K562 (cell line): ENCODE measurements around the gene LTBP1. TPM values are rescaled to one million over a fixed set of nuclear protein-coding genes. Genes with fewer than 3 reads are reported as not detected.

ENCODE experiments used
- ATAC-seq: fragments of 200-7000 bp; cut with Tn5 transposase; 3 replicates; pipeline ENCODE4 v1.9.1; 2020; ENCODE audit warnings: moderate library complexity
- BruUV-seq: library from RNA; stranded (reverse); fragments of 400-500 nt; replicated peaks from 2 replicates; lab custom pipeline; 2021; lab: Mats Ljungman, UMichigan
- CTCF ChIA-PET: fragments of 300-600 bp; formaldehyde crosslinking; extraction: SDS; loops from one replicate; lab custom pipeline; 2021; ENCODE audit warnings: low intra/inter-chr PET ratio; lab: Yijun Ruan, JAX
- POLR2A ChIA-PET: fragments of 300-600, 350-650 bp; sonication (Branson Sonifier 250); formaldehyde crosslinking; extraction: SDS; loops from one replicate; lab custom pipeline; 2021; ENCODE audit warnings: antibody characterized with exemption, inconsistent platforms; lab: Yijun Ruan, JAX
- DNase-seq, 4 experiments: peaks; one replicate each; pipeline versions ENCODE4 v3.0.0 to v3.0.0-alpha.2; 2011 to 2018; ENCODE audit warnings: low spot score in 3 of 4, mixed read lengths in 3 of 4; ENCODE audit errors: extremely low read depth in 1 of 4
- FAIRE-seq: peaks from 2 replicates; lab custom pipeline; 2011; peaks lifted over from hg19 to GRCh38; lab: Jason Lieb, UNC
- H2AFZ ChIP-seq: 2 replicates; pipeline ENCODE4 v1.6.0; 2011; ENCODE audit warnings: low read depth, low read length, control low read depth, inconsistent platforms
- H3K27ac ChIP-seq: fragments of 200-600 bp; 3 replicates; pipeline ENCODE4 v1.8.0; 2011; ENCODE audit warnings: low read depth, mild to moderate bottlenecking, control low read depth, inconsistent platforms, low read length, moderate library complexity, mixed read lengths; ENCODE audit errors: extremely low read depth
- H3K27me3 ChIP-seq, 2 experiments: fragments of 300-600 bp in 1 of 2; 2 replicates in 1 of 2; 3 replicates in 1 of 2; pipeline versions ENCODE4 v1.6.0 to v1.8.0; 2011; ENCODE audit warnings: inconsistent platforms in 2 of 2, low read length in 2 of 2, mild to moderate bottlenecking in 1 of 2, mixed read lengths in 1 of 2, moderate library complexity in 1 of 2; ENCODE audit not compliant: control insufficient read depth in 2 of 2, insufficient read depth in 2 of 2
- H3K36me3 ChIP-seq: fragments of 300-600 bp; 3 replicates; pipeline ENCODE4 v1.8.0; 2011; ENCODE audit warnings: mild to moderate bottlenecking, low read length, inconsistent platforms; ENCODE audit not compliant: control insufficient read depth, insufficient read depth
- H3K4me1 ChIP-seq, 2 experiments: fragments of 200-600 bp in 1 of 2; replicated peaks in 1 of 2; 2 replicates in 1 of 2; 3 replicates in 1 of 2; pipeline versions ENCODE4 v1.5.1 to v1.8.0; 2011; ENCODE audit warnings: inconsistent platforms in 2 of 2, low read length in 2 of 2, mild to moderate bottlenecking in 1 of 2, mixed read lengths in 1 of 2, moderate library complexity in 1 of 2; ENCODE audit not compliant: control insufficient read depth in 2 of 2, insufficient read depth in 2 of 2
- H3K4me2 ChIP-seq: 2 replicates; pipeline ENCODE4 v1.6.1; 2011; ENCODE audit warnings: low read length, control low read depth, inconsistent platforms, mixed read lengths; ENCODE audit not compliant: insufficient read depth
- H3K4me3 ChIP-seq: fragments of 200-600 bp; sonication (generic), shearing (Covaris generic); 2 replicates; pipeline ENCODE4 v1.5.1; 2016; ENCODE audit warnings: control low read depth, inconsistent platforms
- H3K79me2 ChIP-seq: fragments of 200-600 bp; 3 replicates; pipeline ENCODE4 v1.8.0; 2011; ENCODE audit warnings: low read length, inconsistent platforms; ENCODE audit not compliant: control insufficient read depth, insufficient read depth
- H3K9ac ChIP-seq, 2 experiments: 2 replicates each; pipeline versions ENCODE4 v1.6.0 to v1.6.1; 2011; ENCODE audit warnings: low read depth in 2 of 2, low read length in 2 of 2, control low read depth in 1 of 2, inconsistent platforms in 1 of 2, mild to moderate bottlenecking in 1 of 2, mixed read lengths in 1 of 2; ENCODE audit not compliant: insufficient read depth in 1 of 2
- H3K9me1 ChIP-seq: one replicate; pipeline ENCODE4 v1.6.0; 2011; ENCODE audit warnings: inconsistent platforms, mild to moderate bottlenecking, low read length, moderate library complexity; ENCODE audit not compliant: control insufficient read depth, insufficient read depth
- H3K9me3 ChIP-seq: replicated peaks from 2 replicates; pipeline ENCODE4 v1.5.1; 2011; ENCODE audit warnings: low read depth, low read length, inconsistent platforms; ENCODE audit not compliant: control insufficient read depth, insufficient read depth
- H4K20me1 ChIP-seq: replicated peaks from 2 replicates; pipeline ENCODE4 v1.6.1; 2011; ENCODE audit warnings: low read length, inconsistent platforms, mixed read lengths; ENCODE audit not compliant: control insufficient read depth, insufficient read depth
- CXXC5 ChIP-seq: fragments of 250-450 bp; sonication (Bioruptor Pico); IDR thresholded peaks from 2 replicates; pipeline ENCODE4 v1.8.0; 2022; ENCODE audit warnings: inconsistent platforms, mild to moderate bottlenecking, moderate library complexity
- DPF2 ChIP-seq: fragments of 450-650 bp; IDR thresholded peaks from 2 replicates; pipeline ENCODE4 v1.6.1; 2016
- EP300 ChIP-seq: IDR thresholded peaks from 2 replicates; pipeline ENCODE4 v1.6.1; 2012; ENCODE audit warnings: low read length, improper control_type of control experiment
- EP400 ChIP-seq: fragments of 450-650 bp; IDR thresholded peaks from 2 replicates; pipeline ENCODE4 v1.6.1; 2017; ENCODE audit warnings: antibody characterized with exemption, mild to moderate bottlenecking, moderate library complexity
- FOSL1 ChIP-seq: fragments of 200-800 bp; sonication (Bioruptor generic); conservative IDR thresholded peaks from 2 replicates; pipeline ENCODE4 v1.6.1; 2016; ENCODE audit warnings: missing genetic modification characterization, missing compliant biosample characterization
- HDAC6 ChIP-seq: IDR thresholded peaks from 2 replicates; pipeline ENCODE4 v1.6.1; 2012; ENCODE audit warnings: low read depth, mild to moderate bottlenecking, control low read depth, inconsistent platforms, low read length, moderate library complexity
- KDM5B ChIP-seq: fragments of 200-600 bp; sonication (generic); IDR thresholded peaks from 2 replicates; pipeline ENCODE4 v1.6.1; 2012; ENCODE audit warnings: low read depth, mild to moderate bottlenecking, moderate library complexity, low read length, control low read depth, inconsistent platforms; ENCODE audit not compliant: insufficient replicate concordance
- MEIS2 ChIP-seq: fragments of 450-650 bp; IDR thresholded peaks from 2 replicates; pipeline ENCODE4 v1.6.1; 2014; ENCODE audit warnings: mild to moderate bottlenecking; ENCODE audit not compliant: partially characterized antibody
- NFXL1 ChIP-seq: fragments of 450-650 bp; formaldehyde crosslinking; IDR thresholded peaks from 2 replicates; pipeline ENCODE4 v1.4.0; 2021; ENCODE audit warnings: mild to moderate bottlenecking
- SETDB1 ChIP-seq: IDR thresholded peaks from one replicate; pipeline ENCODE4 v1.6.1; 2012; ENCODE audit warnings: low read length, control low read depth, inconsistent platforms
- TCF7 ChIP-seq: sonication (generic); IDR thresholded peaks from 2 replicates; pipeline ENCODE4 v1.6.1; 2016; ENCODE audit warnings: antibody characterized with exemption, borderline replicate concordance
- ZNF561 ChIP-seq: fragments of 450-650 bp; formaldehyde crosslinking; conservative IDR thresholded peaks from 2 replicates; pipeline ENCODE4 v1.4.0; 2020; ENCODE audit warnings: mild to moderate bottlenecking, moderate library complexity
- WGBS: fragments of 100-300 bp; shearing (Covaris generic); methylation state at CpG from one replicate; pipeline ENCODE4 v1.1.6; 2016; ENCODE audit warnings: low coverage, mixed read lengths; ENCODE audit not compliant: insufficient coverage; ENCODE audit errors: missing lambda C conversion rate; 5-methylcytosine and 5-hydroxymethylcytosine counted together
- in situ Hi-C: fragments of 300-500 bp; cut with MboI; formaldehyde crosslinking; loops from 4 replicates; pipeline ENCODE4 v1.15.0; 2018; ENCODE audit warnings: inconsistent platforms, mixed read lengths
- intact Hi-C: fragments of 100-400 bp; cut with micrococcal nuclease; formaldehyde crosslinking; loops from 2 replicates; pipeline ENCODE4 v1.14.2; 2022
- polyA plus RNA-seq, 8 experiments: library from polyadenylated mRNA; depleted of rRNA in 4 of 8; stranded (reverse) in 5 of 8; unstranded in 3 of 8; fragments of >200 nt; fragmentation: Nextera tagmentation in 2 of 8; fragmentation: Illumina TruSeq in 1 of 8; extraction: Ambion mirVana in 2 of 8; extraction: Trizol in 1 of 8; gene quantifications; 2 replicates each; pipeline versions ENCODE4 v1.2.1 to v1.2.3, GENCODE V29; 2011 to 2014; ENCODE audit warnings: inconsistent platforms in 1 of 8, missing spikeins in 1 of 8
- total RNA-seq, 7 experiments: library from RNA; depleted of rRNA in 6 of 7; stranded (reverse); fragments of >200 nt in 6 of 7; fragmentation: Illumina TruSeq in 2 of 7; extraction: Trizol in 2 of 7; gene quantifications; 2 replicates each; pipeline versions ENCODE4 v1.2.1 to v1.2.3, GENCODE V29; 2011 to 2021; ENCODE audit warnings: low replicate concordance in 1 of 7
- TF ChIP-seq, protein P1 (sequence below): fragments of 450-650 bp; IDR thresholded peaks from 2 replicates; pipeline ENCODE4 v1.6.1; 2014; ENCODE audit warnings: low read depth, mild to moderate bottlenecking, moderate library complexity, borderline replicate concordance
- TF ChIP-seq, protein P2 (sequence below): sonication (generic); formaldehyde crosslinking; IDR thresholded peaks from 2 replicates; pipeline ENCODE4 v1.8.1; 2022; ENCODE audit warnings: missing genetic modification reagents
- TF ChIP-seq, protein P3 (sequence below), 2 experiments: fragments of 250-450 bp in 1 of 2; fragments of 450-650 bp in 1 of 2; sonication (Bioruptor Pico) in 1 of 2; IDR thresholded peaks; 2 replicates each; pipeline versions ENCODE4 v1.6.1 to v1.8.0; 2016 to 2021; ENCODE audit warnings: mild to moderate bottlenecking in 2 of 2, moderate library complexity in 2 of 2, missing compliant biosample characterization in 1 of 2, missing genetic modification characterization in 1 of 2

LTBP1 gene
- total and polyA plus RNA-seq, 9 of the 15 experiments (the other 6 are each of a cell fraction or from before 2014, with no cell fraction given): 3.6 to 16.4 (median 8.5) TPM

DNA sequence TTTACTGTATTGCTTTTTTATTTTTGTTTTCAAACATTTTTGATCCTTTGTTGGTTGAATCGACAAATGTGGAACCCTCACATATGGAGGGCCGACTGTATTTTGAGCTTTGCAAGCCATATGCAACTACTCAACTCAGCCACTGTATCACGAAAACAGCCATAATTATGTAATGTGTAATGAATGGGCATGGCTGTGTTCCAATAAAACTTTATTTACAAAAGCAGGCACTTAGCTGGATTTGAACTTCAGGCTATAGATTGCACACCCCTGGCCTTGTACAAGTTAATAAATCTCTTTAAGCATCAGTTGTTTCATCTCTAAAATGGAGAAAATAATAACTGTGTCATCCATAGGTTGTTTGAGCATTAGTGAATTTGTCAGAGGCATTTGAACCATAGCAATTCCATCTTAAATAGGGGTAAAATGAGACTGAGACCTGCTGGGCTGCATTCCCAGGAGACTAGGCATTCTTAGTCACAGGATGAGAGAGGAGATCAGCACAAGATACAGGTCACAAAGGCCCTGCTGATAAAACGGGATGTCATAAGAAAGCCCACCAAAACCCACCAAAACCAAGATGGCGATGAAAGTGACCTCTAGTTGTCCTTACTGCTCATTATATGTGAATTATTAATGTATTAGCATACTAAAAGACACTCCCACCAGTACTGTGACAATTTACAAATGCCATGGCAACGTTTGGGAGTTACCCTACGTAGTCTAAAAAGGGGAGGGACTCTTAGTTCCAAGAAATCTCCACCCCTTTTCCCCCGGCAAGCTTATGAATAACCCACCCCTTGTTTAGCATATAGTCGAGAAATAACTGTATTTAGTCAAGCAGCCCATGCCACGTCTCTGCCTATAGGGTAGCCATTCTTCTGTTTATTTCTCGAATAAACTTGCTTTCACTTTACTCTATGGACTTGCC, 13.7 kb upstream of the LTBP1 start:
- H3K4me3 ChIP-seq: peak overlapping the region; percentile 13; the same call in 1 of the 2 replicates
- H3K4me1 ChIP-seq: peaks cover 0 to 11% of the 10 kb centered on the region in 2 experiments; a peak in 2 of 5 replicates
- CTCF ChIA-PET: no interaction called here
- ATAC-seq (peak; percentile 90), DNase-seq (peak in 3 of 4 experiments; percentile 19 to 66 (median 61)), FAIRE-seq (peak; percentile 54)
- H3K9me3 ChIP-seq: no peaks in the 10 kb centered on the region
- H3K9me1 ChIP-seq: no peaks in the 10 kb centered on the region
- H3K4me2 ChIP-seq: peak overlapping the region; percentile 63
- peak overlapping the region; percentile 85 for H2AFZ ChIP-seq
- no peaks in the 10 kb centered on the region for H3K79me2 ChIP-seq
- in situ Hi-C loops: loop anchor here (25.0 kb wide), 1 partner anchor 654 kb away; the partner anchor contains the start of gene FAM98A
- H3K36me3 ChIP-seq: no peaks in the 10 kb centered on the region
- H3K27me3 ChIP-seq: no peaks in the 10 kb centered on the region
- no peaks in the 10 kb centered on the region for H4K20me1 ChIP-seq
- H3K9ac ChIP-seq: peak overlapping the region in 1 of 2 experiments; percentile 44; a peak in 2 of 4 replicates
- POLR2A ChIA-PET: interaction anchor here (0.7 to 1.2 kb wide), 5 partner anchors 10 to 499 kb away, joined by 3 to 7 read pairs (median 5); no protein-coding TSS in a partner anchor
- peak overlapping the region; percentile 71 for H3K27ac ChIP-seq
- no TSS peak for BruUV-seq
- intact Hi-C loops: no loop called here
- WGBS: 19% methylated on average over 11 of the region's 11 CpGs
- TF ChIP-seq SETDB1: no peak
- TF ChIP-seq KDM5B: no peak
- 0 out of 2 replicates have a peak, but pooled peaks have one; percentile 4 for TF ChIP-seq CXXC5
- TF ChIP-seq, protein P1, sequence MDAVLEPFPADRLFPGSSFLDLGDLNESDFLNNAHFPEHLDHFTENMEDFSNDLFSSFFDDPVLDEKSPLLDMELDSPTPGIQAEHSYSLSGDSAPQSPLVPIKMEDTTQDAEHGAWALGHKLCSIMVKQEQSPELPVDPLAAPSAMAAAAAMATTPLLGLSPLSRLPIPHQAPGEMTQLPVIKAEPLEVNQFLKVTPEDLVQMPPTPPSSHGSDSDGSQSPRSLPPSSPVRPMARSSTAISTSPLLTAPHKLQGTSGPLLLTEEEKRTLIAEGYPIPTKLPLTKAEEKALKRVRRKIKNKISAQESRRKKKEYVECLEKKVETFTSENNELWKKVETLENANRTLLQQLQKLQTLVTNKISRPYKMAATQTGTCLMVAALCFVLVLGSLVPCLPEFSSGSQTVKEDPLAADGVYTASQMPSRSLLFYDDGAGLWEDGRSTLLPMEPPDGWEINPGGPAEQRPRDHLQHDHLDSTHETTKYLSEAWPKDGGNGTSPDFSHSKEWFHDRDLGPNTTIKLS: peak; percentile 68; the same call in 1 of the 2 replicates
- peak; percentile 71 for TF ChIP-seq FOSL1 (tag)
- no peak for TF ChIP-seq ZNF561 (CRISPR knock-in tag)
- TF ChIP-seq, protein P2, sequence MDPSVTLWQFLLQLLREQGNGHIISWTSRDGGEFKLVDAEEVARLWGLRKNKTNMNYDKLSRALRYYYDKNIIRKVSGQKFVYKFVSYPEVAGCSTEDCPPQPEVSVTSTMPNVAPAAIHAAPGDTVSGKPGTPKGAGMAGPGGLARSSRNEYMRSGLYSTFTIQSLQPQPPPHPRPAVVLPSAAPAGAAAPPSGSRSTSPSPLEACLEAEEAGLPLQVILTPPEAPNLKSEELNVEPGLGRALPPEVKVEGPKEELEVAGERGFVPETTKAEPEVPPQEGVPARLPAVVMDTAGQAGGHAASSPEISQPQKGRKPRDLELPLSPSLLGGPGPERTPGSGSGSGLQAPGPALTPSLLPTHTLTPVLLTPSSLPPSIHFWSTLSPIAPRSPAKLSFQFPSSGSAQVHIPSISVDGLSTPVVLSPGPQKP (CRISPR knock-in tag): no peak
- TF ChIP-seq DPF2: 0 out of 2 replicates have a peak, but pooled peaks have one; percentile 22
- no peak for TF ChIP-seq TCF7
- TF ChIP-seq, protein P3, sequence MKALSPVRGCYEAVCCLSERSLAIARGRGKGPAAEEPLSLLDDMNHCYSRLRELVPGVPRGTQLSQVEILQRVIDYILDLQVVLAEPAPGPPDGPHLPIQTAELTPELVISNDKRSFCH (CRISPR knock-in tag; IDR thresholded peaks at IDR 0.05): no peak
- TF ChIP-seq, protein P3 (tag; IDR thresholded peaks at IDR 0.05): 0 out of 2 replicates have a peak, but pooled peaks have one; percentile 44
- TF ChIP-seq NFXL1 (CRISPR knock-in tag): 0 out of 2 replicates have a peak, but pooled peaks have one; percentile 51
- TF ChIP-seq EP300: peak; percentile 2; the same call in 1 of the 2 replicates
- TF ChIP-seq EP400: no peak
- no peak for TF ChIP-seq HDAC6
- no peak for TF ChIP-seq MEIS2
